GM12892 (cell line): ENCODE results near the gene REXO1.

ENCODE experiments used
- DNase-seq: peaks from one replicate; pipeline ENCODE4 v3.0.0; 2011; ENCODE audit not compliant: insufficient read length
- FAIRE-seq: peaks from 2 replicates; lab custom pipeline; 2011; peaks lifted over from hg19 to GRCh38; lab: Jason Lieb, UNC
- POLR2A ChIP-seq: IDR thresholded peaks from 2 replicates; pipeline ENCODE4 v1.6.1; 2011; ENCODE audit warnings: low read depth, low read length, control low read depth
- POLR2AphosphoS5 ChIP-seq: IDR thresholded peaks from 2 replicates; pipeline ENCODE4 v1.6.1; 2011; ENCODE audit warnings: low read depth, low read length, control low read depth
- TAF1 ChIP-seq: IDR thresholded peaks from 2 replicates; pipeline ENCODE4 v1.6.1; 2011; ENCODE audit warnings: low read depth, mild to moderate bottlenecking, control low read depth, low read length, borderline replicate concordance

The REXO1 gene

GRCh38 chr19:1850809-1851653, 2.7 kb upstream of the REXO1 start:
- DNase-seq (no peak), FAIRE-seq (no peak)
- TF ChIP-seq POLR2AphosphoS5 (no peak), TAF1 (no peak), POLR2A (no peak)

DNA sequence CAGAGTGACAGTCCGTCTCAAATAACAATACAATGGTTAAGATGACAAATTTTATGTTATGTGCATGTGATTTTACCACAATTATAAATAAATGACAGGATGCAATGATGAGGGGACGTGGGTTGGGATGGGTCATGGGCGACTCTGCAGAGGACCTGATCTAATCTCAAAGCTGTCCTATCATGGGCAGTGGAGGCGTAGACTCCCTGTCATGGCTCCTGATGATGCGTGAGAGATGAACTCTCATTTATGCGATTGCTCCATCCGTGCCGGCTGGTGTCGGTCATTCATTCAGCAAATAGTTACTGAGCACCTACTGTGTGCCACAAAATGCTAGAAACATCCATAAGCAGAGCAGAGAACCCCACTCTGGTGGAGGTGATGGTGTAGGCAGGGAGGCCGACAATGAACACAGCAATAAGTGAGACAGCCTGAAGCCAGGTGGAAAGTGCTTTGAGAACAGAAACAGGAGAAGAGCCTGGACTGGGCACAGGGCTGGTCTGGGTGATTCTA, 1.7 kb upstream of the REXO1 start:
- DNase-seq (no peak), FAIRE-seq (no peak)
- TF ChIP-seq TAF1 (no peak), POLR2AphosphoS5 (no peak), POLR2A (no peak)

DNA sequence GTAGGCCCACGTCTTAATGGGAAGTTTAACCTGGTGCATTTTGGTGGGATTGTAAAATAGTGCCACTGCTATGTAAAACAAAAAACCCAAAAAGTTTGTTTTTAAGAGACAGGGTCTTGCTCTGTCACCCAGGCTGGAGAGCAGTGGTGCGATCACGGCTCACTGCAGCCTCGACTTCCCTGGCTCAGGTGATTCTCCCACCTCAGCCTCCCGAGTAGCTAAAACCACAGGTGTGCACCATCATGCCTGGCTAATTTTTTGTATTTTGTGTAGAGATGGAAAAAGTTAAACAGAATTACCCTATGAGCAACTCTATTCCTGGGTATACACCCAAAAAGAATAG, 820 bp upstream of the REXO1 start:
- no peak for DNase-seq
- TF ChIP-seq POLR2AphosphoS5 (no peak), TAF1 (no peak)
- no peak for FAIRE-seq

GRCh38 chr19:1847684-1848398, 442 bp downstream of the REXO1 start:
- DNase-seq: no peak
- TF ChIP-seq POLR2AphosphoS5 (no peak), POLR2A (no peak), TAF1 (no peak)
- FAIRE-seq: no peak

DNA sequence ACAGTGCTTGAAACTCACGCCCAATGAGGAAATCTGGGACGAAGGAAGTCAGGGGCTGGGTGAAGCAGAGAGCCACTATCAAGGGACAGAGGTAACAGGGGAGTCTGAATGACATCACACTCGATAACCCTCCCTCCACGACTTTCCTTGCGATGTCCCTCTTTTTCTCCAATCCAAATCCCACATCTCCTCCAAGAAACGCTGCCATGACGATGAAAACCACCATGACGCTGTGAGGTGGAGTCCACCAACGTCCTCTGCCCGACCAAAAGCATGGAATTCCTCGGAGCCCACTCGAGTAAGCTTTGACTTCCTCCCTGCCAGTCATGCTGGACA, 967 bp downstream of the REXO1 start:
- no peak for FAIRE-seq
- TF ChIP-seq POLR2A: no peak
- no peak for TF ChIP-seq TAF1
- no peak for TF ChIP-seq POLR2AphosphoS5
- no peak for DNase-seq

DNA sequence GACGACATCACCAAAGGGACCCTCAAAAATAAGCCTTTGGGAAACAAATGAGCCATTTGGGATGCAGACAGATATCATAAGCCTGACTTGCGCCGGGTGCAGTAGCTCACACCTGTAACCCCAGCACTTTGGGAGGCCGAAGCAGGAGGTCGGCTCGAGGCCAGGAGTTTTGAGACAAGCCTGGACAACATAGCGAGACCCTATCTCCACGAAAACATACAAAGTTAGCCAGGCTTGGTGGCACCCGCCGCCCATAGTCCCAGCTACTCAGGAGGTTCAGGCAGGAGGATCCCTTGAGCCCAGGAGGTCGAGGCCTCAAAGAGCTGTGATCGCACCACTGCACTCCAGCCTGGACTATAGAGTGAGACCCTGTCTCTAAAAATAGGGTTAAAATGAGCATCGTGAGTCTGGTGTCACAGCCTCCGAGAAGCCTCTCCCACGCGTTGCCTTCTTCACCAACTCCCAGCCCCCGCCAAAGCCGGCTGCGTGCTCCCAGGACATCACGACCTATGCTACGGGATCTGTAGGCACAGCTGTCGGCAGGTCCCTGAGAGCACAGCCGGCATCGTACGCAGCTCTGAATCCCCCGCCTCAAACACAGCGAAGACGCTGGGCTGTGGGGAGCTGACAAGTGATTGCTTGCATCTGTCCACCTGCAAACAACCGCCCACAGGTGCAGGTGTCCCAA, 1.6 kb downstream of the REXO1 start:
- DNase-seq: no peak
- FAIRE-seq: no peak
- TF ChIP-seq POLR2A: no peak
- TF ChIP-seq TAF1: no peak
- TF ChIP-seq POLR2AphosphoS5: no peak

GRCh38 chr19:1845642-1846041, 2.6 kb downstream of the REXO1 start:
- FAIRE-seq: no peak
- TF ChIP-seq POLR2A: no peak
- TF ChIP-seq POLR2AphosphoS5: no peak
- no peak for TF ChIP-seq TAF1
- DNase-seq: no peak

GRCh38 chr19:1845125-1845515, 3.2 kb downstream of the REXO1 start:
- no peak for TF ChIP-seq TAF1
- no peak for TF ChIP-seq POLR2AphosphoS5
- TF ChIP-seq POLR2A: no peak
- FAIRE-seq (no peak), DNase-seq (no peak)

- TF ChIP-seq POLR2AphosphoS5: no peak
- TF ChIP-seq POLR2A: no peak
- no peak for TF ChIP-seq TAF1
- FAIRE-seq (no peak), DNase-seq (no peak)
Measured at GRCh38 chr19:1844513-1845124, 3.7 kb downstream of the REXO1 start.

- TF ChIP-seq POLR2A: no peak
- no peak for TF ChIP-seq TAF1
- TF ChIP-seq POLR2AphosphoS5: no peak
- DNase-seq: no peak
- FAIRE-seq: no peak
Measured at GRCh38 chr19:1843646-1844394, 4.5 kb downstream of the REXO1 start.

- TF ChIP-seq TAF1: no peak
- TF ChIP-seq POLR2AphosphoS5: no peak; the same call in 1 of the 2 replicates
- no peak for TF ChIP-seq POLR2A
- no peak for FAIRE-seq
- DNase-seq: no peak
Measured at GRCh38 chr19:1843116-1843515, 5.2 kb downstream of the REXO1 start.
